Psoas muscle (tissue), 8 donors: ENCODE data around the gene GPR137. TPM values are rescaled to one million over a fixed set of nuclear protein-coding genes. Genes with fewer than 3 reads are reported as not detected.

Experiments
- ATAC-seq, 4 donors: fragments of 200-7000 bp; cut with Tn5 transposase; one replicate each; pipeline ENCODE4 v1.9.1; 2020; ENCODE audit warnings: moderate library complexity in 3 of 4, mild to moderate bottlenecking in 2 of 4
- DNase-seq, 2 donors: peaks; one replicate each; pipeline ENCODE4 v3.0.0-alpha.2; 2020
- H3K27ac ChIP-seq: fragments of 200-600 bp; one replicate; pipeline ENCODE4 v1.8.0; 2022
- H3K27me3 ChIP-seq, 3 donors: fragments of 200-600 bp in 1 of 3; one replicate each; pipeline versions ENCODE4 v1.6.1 to v1.8.0; 2013 to 2022; ENCODE audit warnings: low read length in 2 of 3, mild to moderate bottlenecking in 2 of 3, moderate library complexity in 1 of 3; ENCODE audit not compliant: insufficient read depth in 3 of 3
- H3K36me3 ChIP-seq, 2 donors: fragments of 200-600 bp in 1 of 2; one replicate each; pipeline versions ENCODE4 v1.6.1 to v1.8.0; 2013 to 2022; ENCODE audit warnings: low read depth in 1 of 2, mild to moderate bottlenecking in 1 of 2, moderate library complexity in 1 of 2; ENCODE audit not compliant: insufficient read depth in 1 of 2
- H3K4me1 ChIP-seq: fragments of 200-600 bp; one replicate; pipeline ENCODE4 v1.8.0; 2022
- H3K4me3 ChIP-seq: fragments of 200-600 bp; one replicate; pipeline ENCODE4 v1.8.0; 2022; ENCODE audit warnings: mild to moderate bottlenecking
- H3K9me3 ChIP-seq: fragments of 200-600 bp; one replicate; pipeline ENCODE4 v1.8.0; 2022
- CTCF ChIP-seq: fragments of 200-600 bp; IDR thresholded peaks from one replicate; pipeline ENCODE4 v1.8.0; 2022; ENCODE audit warnings: antibody characterized with exemption
- WGBS, 3 donors: extraction: QIAGEN DNeasy Blood & Tissue Kit; methylation state at CpG; one replicate each; pipeline versions ENCODE4 v1.1.6 to v1.1.7; 2013; 5-methylcytosine and 5-hydroxymethylcytosine counted together
- intact Hi-C, 2 donors: fragments of 100-400 bp; cut with DNase I; formaldehyde crosslinking; loops; one replicate each; pipeline versions ENCODE4 v1.11.0 to v1.14.2; 2022
- polyA plus RNA-seq, 3 donors: library from polyadenylated mRNA; stranded (reverse); fragments of 200-250 nt; gene quantifications; one replicate each; pipeline ENCODE4 v1.2.3, GENCODE V29; 2013
- total RNA-seq, 4 donors: library from RNA; stranded (reverse); fragmentation: NEBNext Ultra II Directional in 2 of 4; extraction: Animal tissue kit (Norgen Biotek cat#: 25700) in 2 of 4; gene quantifications; one replicate each; pipeline versions ENCODE4 v1.2.1 to v1.2.4, GENCODE V29; 2021 to 2023
- donor health status: healthy with polysubstance abuse.
- donor health status: DM: no; HTN: no; CAD: no; lungs with moderate emphysema.
- donor health status: Bipolar disorder and iron deficiency.
- donor health status: healthy.
- donor health status: DM: yes; HTN: yes; CAD: no.
- donor health status: DM: no; HTN: no; CAD: no.
- donor health status: DM: no; HTN: no; CAD: no.
- donor health status: DM: yes; HTN: yes; CAD: no.

The GPR137 gene
- total and polyA plus RNA-seq, 7 donors, result 13.8 to 49.9 (median 17.7) TPM

- ATAC-seq (no peak), DNase-seq (peak in 1 of 2 donors; percentile 51)
- WGBS, 3 donors, result 88 to 91% (median 89%) methylated on average over 10 of the region's 10 CpGs
- intact Hi-C loops, result no loop called here
- Histone ChIP-seq H3K27ac (no peak overlapping the region), H3K9me3 (no peaks in the 10 kb centered on the region), H3K4me3 (no peak overlapping the region), H3K27me3 (no peaks in the 10 kb centered on the region), H3K36me3 (peaks cover 3 to 58% of the 10 kb centered on the region in 2 donors), H3K4me1 (peaks cover 14% of the 10 kb centered on the region)
- TF ChIP-seq CTCF, result no peak
These were observed 21.2 kb upstream of the GPR137 start for GRCh38 chr11:64264371-64264852.

GRCh38 chr11:64265176-64266160 lies 20.2 kb upstream of the GPR137 start:
- peaks cover 3 to 52% of the 10 kb centered on the region in 2 donors for H3K36me3 ChIP-seq
- intact Hi-C loops, result loop anchor here in 1 of 2 donors (5.0 kb wide), 1 partner anchor 63 kb away; no protein-coding TSS in a partner anchor

GRCh38 chr11:64266339-64266738 lies 19.3 kb upstream of the GPR137 start:
- peaks cover 3 to 46% of the 10 kb centered on the region in 2 donors for H3K36me3 ChIP-seq

More at GRCh38 chr11:64265176-64266160, 20.2 kb upstream of the GPR137 start:
- no peak overlapping the region for H3K27ac ChIP-seq
- no peak overlapping the region for H3K4me3 ChIP-seq
- WGBS, 3 donors, result 89 to 94% (median 93%) methylated on average over 32 to 35 of the region's 35 CpGs
- H3K4me1 ChIP-seq, result peaks cover 14% of the 10 kb centered on the region
- no peaks in the 10 kb centered on the region for H3K27me3 ChIP-seq
- H3K9me3 ChIP-seq, result no peaks in the 10 kb centered on the region
- no peak for ATAC-seq
- no peak for TF ChIP-seq CTCF
- peak in 1 of 2 donors; percentile 58 for DNase-seq

More at GRCh38 chr11:64266339-64266738, 19.3 kb upstream of the GPR137 start:
- intact Hi-C loops, result loop anchor here in 1 of 2 donors (5.0 kb wide), 1 partner anchor 64 kb away; no protein-coding TSS in a partner anchor
- Histone ChIP-seq H3K27ac (no peak overlapping the region), H3K9me3 (no peaks in the 10 kb centered on the region), H3K4me1 (peaks cover 14% of the 10 kb centered on the region), H3K27me3 (no peaks in the 10 kb centered on the region), H3K4me3 (no peak overlapping the region)
- ATAC-seq (no peak), DNase-seq (peak in 1 of 2 donors; percentile 63)
- WGBS, 3 donors, result 69 to 87% (median 81%) methylated on average over 15 of the region's 15 CpGs
- no peak for TF ChIP-seq CTCF
